ENCODE data around the gene CDIPT.

The CDIPT gene

GRCh38 chr16:29825145-29826044 is 37.6 kb downstream of the CDIPT start:
- DNase-seq (ENCODE audit: low read depth): no peak

- no peak for DNase-seq (ENCODE audit: low read depth)
Observed at GRCh38 chr16:29824589-29825144, 38.4 kb downstream of the CDIPT start.

- DNase-seq (ENCODE audit: low read depth): no peak
Observed at GRCh38 chr16:29821643-29822115, 41.3 kb downstream of the CDIPT start.

- peak; percentile 37 for DNase-seq (ENCODE audit: low read depth)
Observed at GRCh38 chr16:29820730-29821642, 42.0 kb downstream of the CDIPT start.

- no peak for DNase-seq (ENCODE audit: low read depth)
Observed at GRCh38 chr16:29820271-29820701, 42.7 kb downstream of the CDIPT start, which contains the start of gene MVP. MVP (plus strand) TSS chr16:29820462; CDS start chr16:29830550, 10,088 bp downstream.

- no peak for DNase-seq (ENCODE audit: low read depth)
Observed at GRCh38 chr16:29819506-29819905, 43.5 kb downstream of the CDIPT start.

GRCh38 chr16:29818082-29818481 is 44.9 kb downstream of the CDIPT start:
- DNase-seq (ENCODE audit: low read depth): no peak

- DNase-seq (ENCODE audit: low read depth): peak; percentile 41
Observed at GRCh38 chr16:29816694-29817441, 46.2 kb downstream of the CDIPT start.

- peak; percentile 97 for DNase-seq (ENCODE audit: low read depth)
Observed at GRCh38 chr16:29815793-29816693, 47.0 kb downstream of the CDIPT start, which contains the start of gene PAGR1. PAGR1 (plus strand) TSS chr16:29816152; CDS start chr16:29816526, 374 bp downstream.

GRCh38 chr16:29815032-29815721 is 47.8 kb downstream of the CDIPT start:
- DNase-seq (ENCODE audit: low read depth): peak; percentile 50

- no peak for DNase-seq (ENCODE audit: low read depth)
Observed at GRCh38 chr16:29814592-29814991, 48.4 kb downstream of the CDIPT start.

- no peak for DNase-seq (ENCODE audit: low read depth)
Observed at GRCh38 chr16:29813644-29814562, 49.1 kb downstream of the CDIPT start.

- no peak for DNase-seq (ENCODE audit: low read depth)
Observed at GRCh38 chr16:29812754-29813643, 50.0 kb downstream of the CDIPT start.

GRCh38 chr16:29811896-29812665 is 50.9 kb downstream of the CDIPT start, which contains the start of gene PRRT2:
PRRT2 (plus strand) TSS chr16:29812193; CDS start chr16:29813055, 862 bp downstream.
- DNase-seq (ENCODE audit: low read depth): peak; percentile 40

- DNase-seq (ENCODE audit: low read depth): peak; percentile 61
Observed at GRCh38 chr16:29811170-29811895, 51.7 kb downstream of the CDIPT start.

- DNase-seq (ENCODE audit: low read depth): no peak
Observed at GRCh38 chr16:29810699-29811169, 52.3 kb downstream of the CDIPT start.
